Lung (tissue), 12 donors: Measurements from ENCODE around the gene RUVBL1. TPM values are rescaled to one million over a fixed set of nuclear protein-coding genes. Genes with fewer than 3 reads are reported as not detected.
A peak's percentile ranks its signal among the peaks of the same experiment; 100 is the strongest.

Experiments used
- ATAC-seq: fragments of 200-7000 bp; cut with Tn5 transposase; one replicate; pipeline ENCODE4 v1.9.1; 2020; ENCODE audit warnings: moderate number of reproducible peaks; ENCODE audit not compliant: insufficient read depth, low FRiP score
- DNase-seq, 3 donors: peaks; one replicate each; pipeline ENCODE4 v3.0.0-alpha.2; 2013 to 2017
- H3K27ac ChIP-seq, 2 donors: one replicate each; pipeline ENCODE4 v1.5.1; 2013; ENCODE audit warnings: mild to moderate bottlenecking in 2 of 2, moderate library complexity in 2 of 2, control low read depth in 1 of 2, inconsistent platforms in 1 of 2, low read depth in 1 of 2, low read length in 1 of 2
- H3K27me3 ChIP-seq, 3 donors: one replicate each; pipeline ENCODE4 v1.5.1; 2013; ENCODE audit warnings: low read length in 2 of 3; ENCODE audit not compliant: control insufficient read depth in 3 of 3, insufficient read depth in 3 of 3
- H3K36me3 ChIP-seq, 4 donors: one replicate each; pipeline ENCODE4 v1.5.1; 2013; ENCODE audit warnings: low read length in 4 of 4, mild to moderate bottlenecking in 1 of 4, moderate library complexity in 1 of 4; ENCODE audit not compliant: control insufficient read depth in 4 of 4, insufficient read depth in 4 of 4
- H3K4me1 ChIP-seq, 5 donors: one replicate each; pipeline ENCODE4 v1.5.1; 2013; ENCODE audit warnings: low read length in 5 of 5, mild to moderate bottlenecking in 2 of 5, moderate library complexity in 1 of 5; ENCODE audit not compliant: control insufficient read depth in 5 of 5, insufficient read depth in 5 of 5
- H3K4me3 ChIP-seq: one replicate; pipeline ENCODE4 v1.5.1; 2013; ENCODE audit warnings: mild to moderate bottlenecking, control low read depth, moderate library complexity
- H3K9ac ChIP-seq, 2 donors: one replicate each; pipeline ENCODE4 v1.5.1; 2013; ENCODE audit warnings: low read length in 2 of 2, control low read depth in 1 of 2; ENCODE audit not compliant: insufficient read depth in 1 of 2
- H3K9me3 ChIP-seq, 4 donors: one replicate each; pipeline ENCODE4 v1.5.1; 2013; ENCODE audit warnings: low read length in 3 of 4, mild to moderate bottlenecking in 1 of 4, moderate library complexity in 1 of 4; ENCODE audit not compliant: control insufficient read depth in 4 of 4, insufficient read depth in 3 of 4
- CTCF ChIP-seq: IDR thresholded peaks from 2 replicates; pipeline ENCODE4 v1.5.1; 2012; ENCODE audit warnings: mild to moderate bottlenecking; ENCODE audit errors: control extremely low read depth, extremely low read depth
- WGBS, 2 donors: extraction: QIAGEN DNeasy Blood & Tissue Kit; methylation state at CpG; one replicate each; pipeline ENCODE4 v1.1.7; 2013; 5-methylcytosine and 5-hydroxymethylcytosine counted together
- polyA plus RNA-seq, 2 donors: library from polyadenylated mRNA; stranded (reverse); fragments of 200-250 nt; gene quantifications; one replicate each; pipeline ENCODE4 v1.2.1, GENCODE V29; 2013
- total RNA-seq, 2 donors: library from RNA; depleted of rRNA in 1 of 2; stranded (reverse); fragments of >200 nt in 1 of 2; gene quantifications; one replicate each; pipeline ENCODE4 v1.2.1, GENCODE V29; 2014 to 2021
- donor health status: control.
- donor health status: control.
- donor health status: Bipolar disorder and iron deficiency.
- donor health status: healthy.
- donor health status: DM: yes; HTN: yes; CAD: no.

The RUVBL1 gene
- total and polyA plus RNA-seq, 4 donors = 26.6 to 53.7 (median 41.7) TPM

GRCh38 chr3:128146201-128146600 is 22.6 kb upstream of the RUVBL1 start:
- no peak overlapping the region for H3K4me3 ChIP-seq
- DNase-seq = no peak
- H3K4me1 ChIP-seq = no peaks in the 10 kb centered on the region
- H3K36me3 ChIP-seq = no peaks in the 10 kb centered on the region
- TF ChIP-seq CTCF = no peak
- ATAC-seq = no peak
- no peak overlapping the region for H3K9ac ChIP-seq
- no peak overlapping the region for H3K27ac ChIP-seq
- 96 to 98% methylated on average over 14 of the region's 14 CpGs for WGBS, 2 donors
- peaks cover 0 to 3% (median 0%) of the 10 kb centered on the region in 4 donors for H3K9me3 ChIP-seq
- no peaks in the 10 kb centered on the region for H3K27me3 ChIP-seq

- Histone ChIP-seq H3K9me3 (peaks cover 0 to 3% (median 0%) of the 10 kb centered on the region in 4 donors), H3K9ac (no peak overlapping the region), H3K36me3 (no peaks in the 10 kb centered on the region), H3K27ac (no peak overlapping the region), H3K27me3 (no peaks in the 10 kb centered on the region), H3K4me3 (no peak overlapping the region), H3K4me1 (no peaks in the 10 kb centered on the region)
- no peak for TF ChIP-seq CTCF
- WGBS, 2 donors = 38 to 61% methylated on average over 6 of the region's 6 CpGs
- DNase-seq (peak in 1 of 3 donors; percentile 6), ATAC-seq (peak; percentile 66)
These were observed 21.7 kb upstream of the RUVBL1 start for GRCh38 chr3:128145279-128145678.

- 68 to 72% methylated on average over 5 of the region's 5 CpGs for WGBS, 2 donors
- no peak for DNase-seq
- Histone ChIP-seq H3K4me3 (no peak overlapping the region), H3K9ac (no peak overlapping the region), H3K36me3 (no peaks in the 10 kb centered on the region), H3K9me3 (peaks cover 0 to under 1% (median 0%) of the 10 kb centered on the region in 4 donors), H3K4me1 (no peaks in the 10 kb centered on the region), H3K27me3 (peaks cover 0 to 5% (median 0%) of the 10 kb centered on the region in 3 donors), H3K27ac (no peak overlapping the region)
- TF ChIP-seq CTCF = no peak
- no peak for ATAC-seq
These were observed 21.0 kb upstream of the RUVBL1 start for GRCh38 chr3:128144512-128145187.

- H3K27ac ChIP-seq = no peak overlapping the region
- peaks cover 0 to 9% (median 2%) of the 10 kb centered on the region in 3 donors for H3K27me3 ChIP-seq
- no peak overlapping the region for H3K4me3 ChIP-seq
- ATAC-seq (no peak), DNase-seq (no peak)
- TF ChIP-seq CTCF = no peak
- H3K36me3 ChIP-seq = no peaks in the 10 kb centered on the region
- WGBS, 2 donors = 90 to 96% methylated on average over 4 of the region's 4 CpGs
- no peak overlapping the region for H3K9ac ChIP-seq
- no peaks in the 10 kb centered on the region for H3K4me1 ChIP-seq
- no peaks in the 10 kb centered on the region for H3K9me3 ChIP-seq
These were observed 19.9 kb upstream of the RUVBL1 start for GRCh38 chr3:128143496-128143895.
